Activated T-helper 1 cell treated with anti-CD3 and anti-CD28 coated beads, Interleukin-12 subunit alpha, Interleukin-12 subunit beta, Interleukin-2, Interleukin-4 antibody, amounts not matched to agents 30 ng/mL and 10 ng/mL and 1 ng/mL, durations not matched to agents 14 hours and 24 hours and 36 hours (primary cell): ENCODE measurements around the gene GPR3. TPM values are rescaled to one million over a fixed set of nuclear protein-coding genes. Genes with fewer than 3 reads are reported as not detected.

ENCODE experiments used
- DNase-seq: peaks from one replicate; pipeline ENCODE4 v3.0.0; 2021; ENCODE audit warnings: low spot score
- H3K27ac Mint-ChIP-seq: one replicate; pipeline ENCODE4 v1.8.0; 2021; ENCODE audit warnings: mild to moderate bottlenecking, mixed read lengths
- H3K27me3 Mint-ChIP-seq: one replicate; pipeline ENCODE4 v1.8.0; 2022; ENCODE audit warnings: mild to moderate bottlenecking, moderate library complexity, mixed read lengths; ENCODE audit not compliant: insufficient read depth
- H3K36me3 Mint-ChIP-seq: one replicate; pipeline ENCODE4 v1.8.0; 2021; ENCODE audit warnings: low read depth, mixed read lengths
- H3K4me1 Mint-ChIP-seq: one replicate; pipeline ENCODE4 v1.8.0; 2021; ENCODE audit warnings: low read depth, mixed read lengths
- H3K4me3 Mint-ChIP-seq: one replicate; pipeline ENCODE4 v1.8.0; 2021; ENCODE audit warnings: mild to moderate bottlenecking, moderate library complexity, mixed read lengths
- H3K9me3 Mint-ChIP-seq: one replicate; pipeline ENCODE4 v1.8.0; 2021; ENCODE audit warnings: mixed read lengths
- intact Hi-C: fragments of 100-400 bp; cut with micrococcal nuclease; formaldehyde crosslinking; loops from one replicate; pipeline ENCODE4 v1.15.1; 2024
- total RNA-seq: library from RNA; stranded (reverse); gene quantifications from 2 replicates; pipeline ENCODE4 v1.2.3, GENCODE V29; 2022

The GPR3 gene
- total RNA-seq, 1 donor from 2014 or later, result 4.0 TPM

DNA sequence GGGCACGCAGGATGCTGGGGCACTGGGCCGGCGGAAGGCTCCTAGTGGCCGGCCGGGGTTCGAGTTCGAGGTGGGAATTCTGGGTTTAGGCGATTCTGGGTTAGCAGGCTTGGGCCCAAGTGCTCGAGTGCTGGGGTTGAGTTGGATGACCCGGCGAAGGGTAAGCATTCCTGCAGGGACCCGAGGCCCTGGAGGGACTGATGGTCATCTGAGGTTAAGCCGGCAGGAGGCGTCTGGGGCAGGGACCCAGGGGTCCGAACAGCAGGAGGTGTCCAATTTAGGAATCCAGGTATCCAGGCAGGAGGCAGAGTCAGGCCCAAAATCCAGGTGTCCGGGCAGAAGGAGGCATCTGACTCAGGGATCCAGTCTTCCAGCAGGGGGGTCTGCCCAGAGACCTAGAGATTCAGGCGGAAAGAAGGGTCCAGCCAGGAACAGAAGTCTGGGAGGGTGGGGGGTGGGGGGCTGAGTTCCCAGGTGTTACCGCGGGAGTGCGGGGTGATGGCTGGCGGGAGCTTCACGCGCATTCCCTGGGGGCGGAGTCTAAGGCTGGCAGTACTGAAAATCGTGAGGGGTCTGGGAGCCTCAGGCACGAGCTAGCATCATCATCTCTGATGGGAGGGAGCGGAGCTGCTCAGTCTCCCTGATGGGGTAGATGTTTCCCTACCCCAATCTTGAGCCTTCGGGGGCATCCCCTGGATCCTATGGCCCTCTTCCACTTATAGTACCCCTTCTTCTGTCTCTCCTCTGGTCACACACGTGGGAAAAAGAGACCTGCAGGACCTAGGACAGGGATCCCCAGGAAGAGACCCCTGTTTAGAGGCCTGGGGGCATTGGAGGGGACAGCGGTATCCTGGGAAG, 585 bp downstream of the GPR3 start:
- H3K4me3 Mint-ChIP-seq, result peak overlapping the region; percentile 82
- no peaks in the 10 kb centered on the region for H3K9me3 Mint-ChIP-seq
- peak overlapping the region; percentile 61 for H3K27ac Mint-ChIP-seq
- no peaks in the 10 kb centered on the region for H3K36me3 Mint-ChIP-seq
- H3K4me1 Mint-ChIP-seq, result peaks cover 12% of the 10 kb centered on the region
- peaks cover 9% of the 10 kb centered on the region for H3K27me3 Mint-ChIP-seq
- DNase-seq, result no peak
- intact Hi-C loops, result loop anchor here (1.0 to 10.0 kb wide), 7 partner anchors 28 to 332 kb away; partner anchors contain the start of genes FAM76A, TMEM222 and WDTC1

DNA sequence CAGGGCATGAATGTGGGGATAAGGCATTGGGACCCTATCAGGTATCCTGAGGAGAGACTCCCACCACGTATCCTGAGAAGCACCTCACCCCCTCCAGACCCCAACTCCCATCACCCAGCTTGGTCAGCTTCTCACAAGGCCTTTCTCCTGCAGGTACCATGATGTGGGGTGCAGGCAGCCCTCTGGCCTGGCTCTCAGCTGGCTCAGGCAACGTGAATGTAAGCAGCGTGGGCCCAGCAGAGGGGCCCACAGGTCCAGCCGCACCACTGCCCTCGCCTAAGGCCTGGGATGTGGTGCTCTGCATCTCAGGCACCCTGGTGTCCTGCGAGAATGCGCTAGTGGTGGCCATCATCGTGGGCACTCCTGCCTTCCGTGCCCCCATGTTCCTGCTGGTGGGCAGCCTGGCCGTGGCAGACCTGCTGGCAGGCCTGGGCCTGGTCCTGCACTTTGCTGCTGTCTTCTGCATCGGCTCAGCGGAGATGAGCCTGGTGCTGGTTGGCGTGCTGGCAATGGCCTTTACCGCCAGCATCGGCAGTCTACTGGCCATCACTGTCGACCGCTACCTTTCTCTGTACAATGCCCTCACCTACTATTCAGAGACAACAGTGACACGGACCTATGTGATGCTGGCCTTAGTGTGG, 1.3 kb downstream of the GPR3 start:
- intact Hi-C loops, result loop anchor here (10.0 kb wide), 1 partner anchor 279 kb away; no protein-coding TSS in a partner anchor
- Mint-ChIP-seq H3K27me3 (peaks cover 9% of the 10 kb centered on the region), H3K4me3 (peak overlapping the region; percentile 82), H3K36me3 (no peaks in the 10 kb centered on the region), H3K27ac (no peak overlapping the region), H3K4me1 (peaks cover 8% of the 10 kb centered on the region), H3K9me3 (no peaks in the 10 kb centered on the region)
- DNase-seq, result no peak

DNA sequence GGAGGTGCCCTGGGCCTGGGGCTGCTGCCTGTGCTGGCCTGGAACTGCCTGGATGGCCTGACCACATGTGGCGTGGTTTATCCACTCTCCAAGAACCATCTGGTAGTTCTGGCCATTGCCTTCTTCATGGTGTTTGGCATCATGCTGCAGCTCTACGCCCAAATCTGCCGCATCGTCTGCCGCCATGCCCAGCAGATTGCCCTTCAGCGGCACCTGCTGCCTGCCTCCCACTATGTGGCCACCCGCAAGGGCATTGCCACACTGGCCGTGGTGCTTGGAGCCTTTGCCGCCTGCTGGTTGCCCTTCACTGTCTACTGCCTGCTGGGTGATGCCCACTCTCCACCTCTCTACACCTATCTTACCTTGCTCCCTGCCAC, 1.8 kb downstream of the GPR3 start:
- Mint-ChIP-seq H3K27ac (no peak overlapping the region), H3K4me1 (peaks cover 8% of the 10 kb centered on the region), H3K9me3 (no peaks in the 10 kb centered on the region), H3K4me3 (peak overlapping the region; percentile 65), H3K36me3 (no peaks in the 10 kb centered on the region), H3K27me3 (peaks cover 9% of the 10 kb centered on the region)
- DNase-seq, result no peak
- intact Hi-C loops, result loop anchor here (10.0 kb wide), 1 partner anchor 279 kb away; no protein-coding TSS in a partner anchor

DNA sequence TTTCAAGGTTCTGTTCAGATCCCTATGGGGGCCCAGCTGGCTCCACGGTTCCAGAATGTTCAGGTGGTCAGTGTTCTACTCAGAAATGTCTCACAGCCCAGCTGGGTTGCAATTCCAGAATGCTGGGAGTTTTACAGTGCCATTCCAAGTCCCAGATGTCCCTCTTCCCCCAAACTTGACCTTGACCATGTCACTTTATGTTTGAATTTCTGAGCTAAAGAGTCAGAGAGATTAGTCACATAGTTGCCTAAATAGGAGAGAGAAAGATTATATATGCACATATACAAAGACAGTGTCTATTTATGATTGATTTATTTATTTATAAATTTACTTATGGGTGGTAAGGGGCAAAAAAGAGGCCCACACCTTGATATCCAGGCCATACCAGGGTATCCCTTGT, 2.5 kb downstream of the GPR3 start:
- no peak overlapping the region for H3K27ac Mint-ChIP-seq
- H3K9me3 Mint-ChIP-seq, result no peaks in the 10 kb centered on the region
- H3K36me3 Mint-ChIP-seq, result no peaks in the 10 kb centered on the region
- peaks cover 8% of the 10 kb centered on the region for H3K4me1 Mint-ChIP-seq
- peaks cover 7% of the 10 kb centered on the region for H3K27me3 Mint-ChIP-seq
- intact Hi-C loops, result loop anchor here (1.0 to 10.0 kb wide), 4 partner anchors 38 to 280 kb away; no protein-coding TSS in a partner anchor
- no peak for DNase-seq
- peak overlapping the region; percentile 11 for H3K4me3 Mint-ChIP-seq

DNA sequence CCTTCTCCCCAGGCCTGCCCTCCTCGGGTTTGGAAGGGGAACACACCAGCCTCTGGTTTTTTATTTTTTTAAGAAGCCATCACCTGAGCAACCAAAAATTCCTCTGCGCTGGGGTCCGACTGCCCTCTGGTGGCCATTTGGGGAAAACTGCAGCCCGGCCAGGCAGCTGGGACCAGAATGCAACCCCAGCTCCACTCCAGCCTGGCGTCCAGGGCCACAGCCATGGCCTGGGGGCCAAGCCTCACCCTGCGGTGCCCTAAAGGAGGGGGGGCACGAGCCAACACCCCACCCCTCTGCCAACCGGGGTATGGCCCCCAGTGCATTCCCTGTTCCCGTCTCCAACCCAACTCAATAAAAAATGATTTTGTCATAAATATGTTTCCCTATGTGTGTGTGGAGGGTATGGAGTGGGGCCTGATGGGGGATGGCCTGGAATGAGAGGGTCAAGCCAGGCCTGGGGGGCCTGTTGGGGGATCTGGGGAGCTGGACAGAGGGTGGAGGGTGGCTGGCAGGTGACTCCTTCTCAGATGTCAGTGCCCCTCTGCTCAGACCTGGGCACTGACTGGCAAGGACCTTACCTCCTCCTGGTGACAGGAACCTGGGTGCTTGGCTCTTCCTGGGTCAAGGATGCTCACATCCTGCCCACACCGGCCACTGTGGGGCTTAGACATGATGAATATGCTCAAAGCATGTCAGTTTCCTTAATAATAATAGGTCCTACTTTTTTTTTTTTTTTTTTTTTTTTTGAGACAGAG, 3.2 kb downstream of the GPR3 start:
- peaks cover 5% of the 10 kb centered on the region for H3K27me3 Mint-ChIP-seq
- no peaks in the 10 kb centered on the region for H3K9me3 Mint-ChIP-seq
- DNase-seq, result peak; percentile 74
- H3K36me3 Mint-ChIP-seq, result no peaks in the 10 kb centered on the region
- H3K4me1 Mint-ChIP-seq, result peaks cover 8% of the 10 kb centered on the region
- H3K27ac Mint-ChIP-seq, result no peak overlapping the region
- intact Hi-C loops, result loop anchor here (1.0 to 10.0 kb wide), 4 partner anchors 38 to 281 kb away; no protein-coding TSS in a partner anchor
- H3K4me3 Mint-ChIP-seq, result no peak overlapping the region

DNA sequence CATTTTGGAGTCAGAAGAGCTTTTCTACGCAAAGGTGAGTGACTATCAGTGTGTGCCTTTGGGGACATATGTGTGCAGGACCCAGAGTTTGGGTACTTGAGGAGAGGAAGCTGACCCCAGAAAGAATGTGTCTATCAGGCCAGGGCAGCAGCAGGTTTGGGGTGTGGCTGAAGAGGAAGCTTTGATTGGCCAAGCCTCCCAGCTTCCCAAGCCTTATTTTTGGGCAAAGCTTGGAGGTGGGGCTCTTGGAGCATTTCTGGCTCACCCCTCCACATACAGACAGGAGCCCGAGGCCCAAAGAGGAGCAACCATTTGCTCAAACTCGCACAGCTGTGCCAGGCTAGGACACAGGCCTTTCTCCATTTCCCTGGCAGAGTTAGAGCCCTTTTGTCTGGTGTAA, 4.7 kb downstream of the GPR3 start:
- Mint-ChIP-seq H3K27ac (no peak overlapping the region), H3K9me3 (no peaks in the 10 kb centered on the region), H3K4me3 (no peak overlapping the region), H3K4me1 (peaks cover 3% of the 10 kb centered on the region), H3K36me3 (no peaks in the 10 kb centered on the region), H3K27me3 (peaks cover 3% of the 10 kb centered on the region)
- DNase-seq, result no peak
- intact Hi-C loops, result loop anchor here (10.0 kb wide), 1 partner anchor 282 kb away; no protein-coding TSS in a partner anchor

DNA sequence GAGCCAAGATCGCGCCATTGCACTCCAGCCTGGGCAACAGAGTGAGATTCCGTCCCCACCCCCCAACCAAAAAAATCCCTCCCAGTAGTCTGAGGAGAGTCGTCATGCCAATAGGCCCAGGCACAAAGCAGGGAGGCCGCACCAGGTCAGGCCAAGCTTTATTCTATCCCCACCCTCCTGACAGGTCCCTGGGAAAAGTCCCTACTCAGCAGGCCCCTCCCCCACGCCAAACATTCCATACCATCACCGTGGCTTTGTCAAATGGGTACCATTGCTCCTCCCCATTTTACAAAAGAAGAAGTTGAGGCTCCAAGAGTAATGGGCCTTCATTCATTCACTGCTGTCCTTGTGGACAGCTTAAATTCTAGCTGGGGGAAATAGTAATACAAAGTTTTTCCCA, 5.3 kb downstream of the GPR3 start:
- H3K27me3 Mint-ChIP-seq, result peaks cover 2% of the 10 kb centered on the region
- DNase-seq, result no peak
- no peaks in the 10 kb centered on the region for H3K4me1 Mint-ChIP-seq
- intact Hi-C loops, result loop anchor here (10.0 kb wide), 1 partner anchor 283 kb away; no protein-coding TSS in a partner anchor
- no peak overlapping the region for H3K27ac Mint-ChIP-seq
- no peaks in the 10 kb centered on the region for H3K9me3 Mint-ChIP-seq
- no peak overlapping the region for H3K4me3 Mint-ChIP-seq
- H3K36me3 Mint-ChIP-seq, result no peaks in the 10 kb centered on the region

DNA sequence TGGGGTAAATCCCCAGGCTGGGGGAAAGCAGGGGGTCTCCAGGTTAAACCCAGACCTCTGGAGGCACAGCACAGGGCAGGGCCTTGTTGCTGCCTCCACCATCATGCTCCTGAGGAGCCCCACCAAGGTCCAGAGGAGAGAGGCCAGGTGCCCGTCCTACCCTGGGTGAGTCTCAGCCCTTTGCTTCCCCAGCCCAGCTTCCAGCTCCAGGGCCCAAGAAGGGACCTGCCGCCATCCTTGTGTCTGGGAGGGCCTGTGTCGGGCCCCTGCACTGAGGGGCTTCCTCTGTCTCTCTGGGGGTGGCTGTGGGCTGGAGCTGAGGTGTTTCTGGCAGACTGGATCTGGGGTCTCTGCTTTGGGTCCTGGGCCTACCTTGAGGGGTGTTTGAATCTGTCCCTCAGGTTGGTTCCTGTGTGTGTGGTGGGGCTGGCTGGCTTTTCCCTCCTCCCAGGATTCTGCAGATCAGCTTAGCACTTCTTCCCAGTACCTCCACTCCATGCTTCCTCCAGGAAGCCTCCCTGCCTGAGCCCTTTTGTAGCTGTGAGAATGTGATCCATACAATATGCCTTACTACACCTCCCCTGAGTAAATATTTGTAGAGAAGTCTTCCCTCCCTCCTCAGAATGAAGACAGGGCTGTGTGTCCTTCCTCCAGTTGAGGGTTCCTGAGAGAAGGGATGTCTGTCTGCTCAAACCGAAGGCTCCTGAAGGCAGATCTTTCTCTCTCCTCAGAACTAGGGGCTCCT, 6.2 kb downstream of the GPR3 start:
- Mint-ChIP-seq H3K4me3 (no peak overlapping the region), H3K4me1 (no peaks in the 10 kb centered on the region), H3K27ac (peak overlapping the region; percentile 43), H3K9me3 (no peaks in the 10 kb centered on the region), H3K27me3 (no peaks in the 10 kb centered on the region), H3K36me3 (no peaks in the 10 kb centered on the region)
- DNase-seq, result no peak
- intact Hi-C loops, result loop anchor here (10.0 kb wide), 1 partner anchor 284 kb away; no protein-coding TSS in a partner anchor

DNA sequence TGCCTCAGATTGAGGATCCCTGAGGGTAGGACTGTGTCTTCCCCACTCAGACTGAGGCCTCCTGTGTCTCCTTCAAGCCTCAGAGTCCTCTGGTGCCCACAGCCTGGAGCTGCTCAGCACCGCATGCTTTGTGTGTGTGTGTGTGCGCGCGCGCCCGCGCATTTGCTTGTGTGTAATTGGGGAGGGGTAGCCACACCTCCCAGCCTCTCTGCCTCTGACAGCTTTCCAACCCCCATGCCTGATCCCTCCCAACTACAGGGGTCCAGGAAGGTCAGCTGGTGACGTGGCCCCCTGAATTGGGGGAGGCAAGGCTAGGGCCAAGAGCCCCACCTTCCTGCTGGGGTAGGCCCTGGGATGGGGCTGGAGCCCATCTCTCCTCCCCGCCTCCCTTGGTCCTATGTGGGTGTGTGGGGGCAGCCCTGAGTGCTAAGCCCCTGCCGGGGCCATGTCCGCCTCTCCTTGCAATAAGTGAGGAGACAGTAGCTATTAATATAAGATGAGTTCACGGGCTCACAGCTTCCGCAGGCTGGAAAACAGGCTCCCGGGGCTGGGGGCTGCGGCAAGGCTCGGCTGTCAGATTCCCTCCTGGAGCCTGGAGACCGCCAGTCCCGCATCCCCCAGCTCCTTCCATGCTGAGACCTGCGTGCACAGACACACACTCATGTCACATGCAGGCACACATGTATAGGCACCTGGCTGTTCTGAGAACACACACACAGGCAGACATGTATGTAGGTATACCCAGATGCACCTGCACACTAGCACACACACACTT, 7.0 kb downstream of the GPR3 start:
- Mint-ChIP-seq H3K9me3 (no peaks in the 10 kb centered on the region), H3K27ac (no peak overlapping the region), H3K4me1 (peaks cover 6% of the 10 kb centered on the region), H3K27me3 (no peaks in the 10 kb centered on the region), H3K4me3 (no peak overlapping the region), H3K36me3 (peaks cover 6% of the 10 kb centered on the region)
- intact Hi-C loops, result loop anchor here (10.0 kb wide), 1 partner anchor 285 kb away; no protein-coding TSS in a partner anchor
- DNase-seq, result no peak

DNA sequence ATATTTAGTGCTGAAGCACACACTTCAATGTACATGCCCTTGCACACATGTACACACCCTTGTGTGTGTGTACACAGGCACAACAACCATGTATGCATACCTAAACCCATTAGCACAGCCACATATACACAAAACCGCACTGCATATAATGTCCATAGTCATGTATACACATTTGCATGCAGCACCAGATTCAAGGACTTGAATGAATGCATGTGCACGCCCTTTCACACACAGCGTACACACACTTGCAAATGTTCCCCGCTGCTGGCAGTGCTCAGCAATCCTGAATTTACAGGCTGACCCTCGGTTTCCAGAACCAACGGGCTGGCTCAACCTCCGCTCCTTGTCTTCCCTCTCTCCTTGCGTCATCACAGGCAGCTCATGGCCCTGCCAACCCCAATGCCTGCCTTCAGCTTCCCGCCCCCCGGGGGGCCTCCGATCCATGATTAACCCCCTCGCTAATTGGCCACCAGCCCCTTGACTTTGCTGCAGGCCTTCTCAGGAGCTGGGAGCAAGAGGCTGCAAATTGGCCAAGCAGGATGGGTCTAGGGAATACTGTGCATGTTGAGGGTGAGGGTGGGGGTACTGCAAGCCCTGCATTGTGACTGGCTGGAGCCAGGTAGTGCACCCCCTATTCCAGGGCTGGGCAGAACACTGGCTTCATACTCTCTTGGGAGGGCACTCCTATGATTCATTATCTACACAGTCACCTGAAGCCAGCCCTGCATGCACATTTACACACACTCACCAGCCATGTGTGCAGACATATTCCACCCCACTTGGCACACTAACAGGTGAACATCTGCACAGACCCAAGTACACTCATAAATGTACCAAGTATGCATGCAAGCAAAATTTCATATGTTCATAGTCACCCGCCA, 7.9 kb downstream of the GPR3 start:
- peaks cover 6% of the 10 kb centered on the region for H3K4me1 Mint-ChIP-seq
- H3K4me3 Mint-ChIP-seq, result no peak overlapping the region
- intact Hi-C loops, result no loop called here
- H3K9me3 Mint-ChIP-seq, result no peaks in the 10 kb centered on the region
- H3K27ac Mint-ChIP-seq, result no peak overlapping the region
- no peak for DNase-seq
- H3K36me3 Mint-ChIP-seq, result peaks cover 7% of the 10 kb centered on the region
- H3K27me3 Mint-ChIP-seq, result no peaks in the 10 kb centered on the region

DNA sequence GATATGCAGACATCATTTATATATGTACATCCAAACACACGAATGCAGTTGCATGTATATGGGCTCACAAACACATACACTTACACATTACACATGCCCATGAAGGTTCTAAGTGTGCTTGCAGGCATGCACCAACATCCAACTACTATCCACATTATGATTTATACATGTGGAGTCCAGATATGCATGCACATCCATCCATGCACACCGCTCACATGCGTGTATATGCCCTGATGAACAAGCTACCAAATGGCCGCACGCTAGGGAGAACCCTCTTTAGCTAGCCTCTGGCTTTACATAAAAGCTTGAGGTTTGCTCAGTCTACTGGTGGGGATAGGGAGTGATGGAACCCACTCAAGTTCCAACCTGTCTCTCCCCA, 8.5 kb downstream of the GPR3 start:
- DNase-seq, result no peak
- Mint-ChIP-seq H3K27me3 (no peaks in the 10 kb centered on the region), H3K36me3 (peaks cover 7% of the 10 kb centered on the region), H3K27ac (no peak overlapping the region), H3K9me3 (no peaks in the 10 kb centered on the region), H3K4me3 (no peak overlapping the region), H3K4me1 (peaks cover 6% of the 10 kb centered on the region)
- intact Hi-C loops, result no loop called here
